ENCODE data around the gene PNKP.

Gene PNKP

DNA sequence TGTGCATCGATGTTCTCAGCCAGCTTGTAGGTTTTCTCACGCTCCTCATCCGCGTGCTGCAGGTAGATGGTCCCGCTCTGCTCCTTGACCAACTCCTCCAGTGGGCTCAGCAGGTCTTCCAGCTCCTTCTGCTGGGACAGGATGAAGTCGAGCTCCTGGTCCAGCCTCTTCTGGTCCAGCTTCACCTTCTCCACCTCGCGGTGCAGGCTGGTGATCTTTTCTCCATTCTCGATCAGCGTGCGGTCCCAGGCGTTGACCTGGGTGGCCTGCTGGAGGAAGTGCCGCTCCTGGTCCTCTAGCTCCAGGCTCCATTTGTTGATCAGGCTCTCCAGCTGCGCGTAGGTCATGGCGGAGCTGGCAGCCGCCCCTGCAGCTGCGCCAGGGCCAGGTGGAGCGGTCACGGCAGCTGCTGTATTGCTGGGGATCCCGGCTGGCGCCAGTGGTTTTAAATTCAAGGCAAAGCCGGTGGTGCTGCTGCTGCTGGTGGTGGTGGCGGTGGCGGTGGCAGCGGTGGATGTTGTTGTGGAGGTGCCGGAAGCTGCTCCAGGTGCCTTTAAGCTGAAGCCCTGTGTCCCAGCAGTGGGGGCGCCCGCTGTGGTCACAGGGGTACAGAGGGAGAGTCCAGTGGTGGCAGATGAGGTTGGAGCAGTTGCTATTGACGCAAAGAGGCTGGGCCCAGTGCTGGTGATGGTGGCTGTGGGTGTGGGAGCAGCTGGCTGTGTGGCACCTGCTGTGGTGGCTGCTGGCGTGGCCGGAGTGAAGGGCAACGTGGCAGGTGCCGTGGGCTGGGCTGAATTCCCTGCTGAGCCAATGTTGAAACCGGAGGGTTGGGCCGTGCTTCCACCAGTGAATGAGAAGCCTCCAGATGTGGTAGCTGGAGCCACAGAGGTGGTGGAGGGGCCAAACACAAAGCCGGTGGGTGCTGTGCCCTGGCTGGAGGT is 41.4 kb upstream of the PNKP start:
- no peaks in the 10 kb centered on the region for H3K9me2 ChIP-seq (replicated peaks; ENCODE audit: control insufficient read depth, low read length)
- no peak for TF ChIP-seq CTCF (IDR thresholded peaks at IDR 0.05; ENCODE audit: low read depth, low read length, poor library complexity, severe bottlenecking)
- TF ChIP-seq EZH2phosphoT487 (IDR thresholded peaks at IDR 0.05; ENCODE audit: borderline replicate concordance, low read length): no peak
- no peaks in the 10 kb centered on the region for H3K27me3 ChIP-seq (ENCODE audit: control insufficient read depth, low read length)
- peaks cover 25% of the 10 kb centered on the region; the same call in 1 of the 2 replicates for H4K20me1 ChIP-seq (ENCODE audit: control insufficient read depth, insufficient read depth, low read depth, low read length)
- peaks cover 79% of the 10 kb centered on the region for H3K36me3 ChIP-seq (ENCODE audit: control insufficient read depth, low read length)
- H3K4me3 ChIP-seq (ENCODE audit: low read length): no peak overlapping the region
- no peak overlapping the region for H3K27ac ChIP-seq (ENCODE audit: low read depth, low read length)
- H3K4me1 ChIP-seq (ENCODE audit: control insufficient read depth, low read length): peaks cover 90% of the 10 kb centered on the region
- peaks cover 16% of the 10 kb centered on the region for H3F3A ChIP-seq (ENCODE audit: control insufficient read depth, insufficient read depth)
- H3K79me2 ChIP-seq (ENCODE audit: control insufficient read depth, low read length): peaks cover 56% of the 10 kb centered on the region
- peak overlapping the region; percentile 47; the same call in 1 of the 2 replicates for H3K4me2 ChIP-seq (ENCODE audit: low read length)
- H3K9me3 ChIP-seq (ENCODE audit: control insufficient read depth, insufficient read depth, low read length): no peaks in the 10 kb centered on the region

DNA sequence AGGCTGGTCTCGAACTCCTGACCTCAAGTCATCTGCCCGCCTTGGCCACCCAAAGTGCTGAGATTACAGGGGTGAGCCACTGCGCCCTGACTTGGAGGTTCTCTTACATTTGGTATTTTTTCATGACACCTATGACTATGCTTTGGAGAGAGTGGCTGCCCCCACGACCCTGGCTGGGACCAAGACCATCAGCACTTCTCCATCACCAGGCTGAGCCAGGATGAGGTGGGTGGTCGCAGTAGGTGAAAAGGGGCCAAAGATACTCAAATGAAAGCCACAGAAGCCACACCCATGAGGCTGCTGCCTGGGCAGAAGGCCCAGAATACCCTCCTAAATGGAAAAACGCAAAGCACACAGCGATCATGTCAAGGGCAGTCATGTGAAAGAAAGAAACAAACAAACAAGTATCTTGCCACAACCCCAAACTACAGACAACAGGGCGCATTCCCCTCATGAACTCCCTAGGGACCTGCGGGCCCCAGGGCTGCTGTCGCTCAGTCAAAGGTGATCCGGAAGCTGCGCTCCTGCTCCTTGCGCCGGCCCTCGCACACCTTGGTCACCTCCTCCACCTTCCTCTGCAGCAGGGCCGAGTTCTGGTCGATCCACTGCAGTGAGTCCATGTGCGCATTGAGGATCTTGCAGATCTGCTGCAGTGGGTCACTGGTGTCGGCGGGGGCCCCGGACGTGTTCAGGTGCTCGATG is 40.5 kb upstream of the PNKP start:
- H3K27ac ChIP-seq (ENCODE audit: low read depth, low read length): no peak overlapping the region
- peak overlapping the region; percentile 47 for H3K4me2 ChIP-seq (ENCODE audit: low read length)
- 0 out of 2 replicates have a peak overlapping the region, but pooled peaks have one; percentile 13 for H3K4me3 ChIP-seq (ENCODE audit: low read length)
- H3K9me2 ChIP-seq (replicated peaks; ENCODE audit: control insufficient read depth, low read length): no peaks in the 10 kb centered on the region
- H3K9me3 ChIP-seq (ENCODE audit: control insufficient read depth, insufficient read depth, low read length): no peaks in the 10 kb centered on the region
- peaks cover 47% of the 10 kb centered on the region for H3K79me2 ChIP-seq (ENCODE audit: control insufficient read depth, low read length)
- TF ChIP-seq CTCF (IDR thresholded peaks at IDR 0.05; ENCODE audit: low read depth, low read length, poor library complexity, severe bottlenecking): no peak
- TF ChIP-seq EZH2phosphoT487 (IDR thresholded peaks at IDR 0.05; ENCODE audit: borderline replicate concordance, low read length): no peak
- peaks cover 5% of the 10 kb centered on the region for H3K27me3 ChIP-seq (ENCODE audit: control insufficient read depth, low read length)
- H3K4me1 ChIP-seq (ENCODE audit: control insufficient read depth, low read length): peaks cover 90% of the 10 kb centered on the region
- peaks cover 19% of the 10 kb centered on the region for H3F3A ChIP-seq (ENCODE audit: control insufficient read depth, insufficient read depth)
- H3K36me3 ChIP-seq (ENCODE audit: control insufficient read depth, low read length): peaks cover 70% of the 10 kb centered on the region
- H4K20me1 ChIP-seq (ENCODE audit: control insufficient read depth, insufficient read depth, low read depth, low read length): peaks cover 22% of the 10 kb centered on the region; the same call in 1 of the 2 replicates

GRCh38 chr19:49906879-49907564 is 39.6 kb upstream of the PNKP start:
- Histone ChIP-seq H3K36me3 (ENCODE audit: control insufficient read depth, low read length) (peaks cover 62% of the 10 kb centered on the region), H3K9me2 (replicated peaks; ENCODE audit: control insufficient read depth, low read length) (no peaks in the 10 kb centered on the region), H3K4me1 (ENCODE audit: control insufficient read depth, low read length) (peaks cover 84% of the 10 kb centered on the region), H3F3A (ENCODE audit: control insufficient read depth, insufficient read depth) (peaks cover 19% of the 10 kb centered on the region), H3K27ac (ENCODE audit: low read depth, low read length) (peak overlapping the region; percentile 37; the same call in 1 of the 2 replicates), H3K79me2 (ENCODE audit: control insufficient read depth, low read length) (peaks cover 41% of the 10 kb centered on the region), H3K9me3 (ENCODE audit: control insufficient read depth, insufficient read depth, low read length) (no peaks in the 10 kb centered on the region), H3K27me3 (ENCODE audit: control insufficient read depth, low read length) (peaks cover 5% of the 10 kb centered on the region), H4K20me1 (ENCODE audit: control insufficient read depth, insufficient read depth, low read depth, low read length) (peaks cover 22% of the 10 kb centered on the region; the same call in 1 of the 2 replicates), H3K4me3 (ENCODE audit: low read length) (peak overlapping the region; percentile 2; the same call in 1 of the 2 replicates), H3K4me2 (ENCODE audit: low read length) (peak overlapping the region; percentile 47)
- TF ChIP-seq EZH2phosphoT487 (IDR thresholded peaks at IDR 0.05; ENCODE audit: borderline replicate concordance, low read length) (no peak), CTCF (IDR thresholded peaks at IDR 0.05; ENCODE audit: low read depth, low read length, poor library complexity, severe bottlenecking) (no peak)
